HL-60 (cell line): Measurements from ENCODE around the gene G6PC2.

Experiments
- DNase-seq, 2 experiments: peaks; one replicate each; pipeline ENCODE4 v3.0.0-alpha.2; 2010 to 2020; ENCODE audit warnings: low read depth in 1 of 2, low spot score in 1 of 2
- H3K27ac ChIP-seq: fragments of 250-450 bp; sonication (Bioruptor Pico); replicated peaks from 2 replicates; pipeline ENCODE4 v1.5.1; 2020; ENCODE audit warnings: mild to moderate bottlenecking, moderate library complexity
- H3K27me3 ChIP-seq: fragments of 250-450 bp; sonication (Bioruptor Pico); 2 replicates; pipeline ENCODE4 v1.5.1; 2021; ENCODE audit warnings: mild to moderate bottlenecking, moderate library complexity; ENCODE audit not compliant: insufficient read depth, poor library complexity, severe bottlenecking
- H3K4me3 ChIP-seq: replicated peaks from 2 replicates; pipeline ENCODE4 v1.5.1; 2011; ENCODE audit warnings: mild to moderate bottlenecking, control low read depth, low read length; ENCODE audit not compliant: insufficient read depth
- CTCF ChIP-seq: IDR thresholded peaks from one replicate; pipeline ENCODE4 v1.5.1; 2011; ENCODE audit warnings: low read length, control low read depth, inconsistent platforms; ENCODE audit not compliant: insufficient read depth
- GABPA ChIP-seq: IDR thresholded peaks from 2 replicates; pipeline ENCODE4 v1.6.1; 2012; ENCODE audit warnings: low read depth
- POLR2AphosphoS5 ChIP-seq: IDR thresholded peaks from 2 replicates; pipeline ENCODE4 v1.6.1; 2012; ENCODE audit warnings: low read depth
- REST ChIP-seq: IDR thresholded peaks from 2 replicates; pipeline ENCODE4 v1.6.1; 2012; ENCODE audit warnings: low read depth; ENCODE audit not compliant: insufficient replicate concordance
- SPI1 ChIP-seq: IDR thresholded peaks from 2 replicates; pipeline ENCODE4 v1.6.1; 2012; ENCODE audit warnings: low read depth, mild to moderate bottlenecking, borderline replicate concordance

G6PC2 gene

GRCh38 chr2:168912901-168913369 lies 11.8 kb downstream of the G6PC2 start:
- TF ChIP-seq POLR2AphosphoS5: no peak
- no peak for TF ChIP-seq SPI1
- no peak for TF ChIP-seq CTCF
- no peak for TF ChIP-seq REST
- no peak for TF ChIP-seq GABPA
- Histone ChIP-seq H3K27ac (no peak overlapping the region), H3K27me3 (no peaks in the 10 kb centered on the region), H3K4me3 (no peak overlapping the region)
- no peak for DNase-seq

- TF ChIP-seq POLR2AphosphoS5: no peak
- TF ChIP-seq CTCF: no peak
- Histone ChIP-seq H3K4me3 (no peak overlapping the region), H3K27ac (no peak overlapping the region), H3K27me3 (no peaks in the 10 kb centered on the region)
- no peak for DNase-seq
These were observed 12.4 kb downstream of the G6PC2 start for GRCh38 chr2:168913495-168913894.

- H3K27ac ChIP-seq: no peak overlapping the region
- no peak for DNase-seq
- H3K4me3 ChIP-seq: no peak overlapping the region
- no peaks in the 10 kb centered on the region for H3K27me3 ChIP-seq
- TF ChIP-seq POLR2AphosphoS5 (no peak), GABPA (no peak), SPI1 (no peak), REST (no peak), CTCF (no peak)
These were observed 14.6 kb downstream of the G6PC2 start for GRCh38 chr2:168915441-168916330.

GRCh38 chr2:168916331-168916675 lies 15.2 kb downstream of the G6PC2 start:
- Histone ChIP-seq H3K27me3 (no peaks in the 10 kb centered on the region), H3K27ac (no peak overlapping the region), H3K4me3 (no peak overlapping the region)
- DNase-seq: no peak
- TF ChIP-seq CTCF (no peak), POLR2AphosphoS5 (no peak), GABPA (no peak), REST (no peak), SPI1 (no peak)
